CD14-positive monocyte (primary cell): Measurements from ENCODE around the gene DPPA2. TPM values are rescaled to one million over a fixed set of nuclear protein-coding genes. Genes with fewer than 3 reads are reported as not detected.

Experiments
- DNase-seq, 3 donors: peaks; one replicate each; pipeline ENCODE4 v3.0.0-alpha.2; 2011 to 2022
- H2AFZ ChIP-seq: 2 replicates; pipeline ENCODE4 v1.6.0; 2012; ENCODE audit warnings: mild to moderate bottlenecking, low read depth, low read length, inconsistent platforms; ENCODE audit not compliant: insufficient read depth, poor library complexity, severe bottlenecking
- H3K27ac ChIP-seq, 2 donors: 1 replicate in 1 of 2; 2 replicates in 1 of 2; pipeline ENCODE4 v1.5.1; 2012 to 2013; ENCODE audit warnings: low read length in 2 of 2, control low read depth in 1 of 2, inconsistent platforms in 1 of 2, low read depth in 1 of 2, mild to moderate bottlenecking in 1 of 2
- H3K27me3 ChIP-seq, 2 donors: one replicate each; pipeline versions ENCODE4 v1.6.0 to v1.6.1; 2011 to 2013; ENCODE audit warnings: low read length in 2 of 2; ENCODE audit not compliant: control insufficient read depth in 2 of 2, insufficient read depth in 2 of 2
- H3K36me3 ChIP-seq, 2 donors: replicated peaks in 1 of 2; 1 replicate in 1 of 2; 2 replicates in 1 of 2; pipeline versions ENCODE4 v1.5.1 to v1.6.1; 2012 to 2013; ENCODE audit warnings: low read length in 2 of 2, control low read depth in 1 of 2, inconsistent platforms in 1 of 2, mild to moderate bottlenecking in 1 of 2; ENCODE audit not compliant: insufficient read depth in 2 of 2, control insufficient read depth in 1 of 2
- H3K4me1 ChIP-seq, 2 donors: 1 replicate in 1 of 2; 2 replicates in 1 of 2; pipeline versions ENCODE4 v1.5.1 to v1.6.1; 2012 to 2013; ENCODE audit warnings: low read length in 2 of 2, control low read depth in 1 of 2, inconsistent platforms in 1 of 2, mild to moderate bottlenecking in 1 of 2, moderate library complexity in 1 of 2; ENCODE audit not compliant: insufficient read depth in 2 of 2, control insufficient read depth in 1 of 2
- H3K4me2 ChIP-seq: replicated peaks from 2 replicates; pipeline ENCODE3; 2012; ENCODE audit warnings: low read length, moderate library complexity, mild to moderate bottlenecking; ENCODE audit not compliant: poor library complexity, severe bottlenecking; ENCODE audit errors: extremely low read depth
- H3K4me3 ChIP-seq, 3 experiments: fragments of 200-600 bp in 1 of 3; sonication (generic) in 1 of 3; replicated peaks in 1 of 3; 1 replicate in 2 of 3; 2 replicates in 1 of 3; pipeline ENCODE4 v1.5.1; 2011 to 2013; ENCODE audit warnings: low read length in 3 of 3, mild to moderate bottlenecking in 3 of 3, control low read depth in 2 of 3, low read depth in 2 of 3, inconsistent platforms in 1 of 3, moderate library complexity in 1 of 3
- H3K79me2 ChIP-seq: 2 replicates; pipeline ENCODE4 v1.6.0; 2012; ENCODE audit warnings: mild to moderate bottlenecking, control low read depth, inconsistent platforms, low read length, moderate library complexity; ENCODE audit not compliant: insufficient read depth
- H3K9ac ChIP-seq: 2 replicates; pipeline ENCODE4 v1.6.0; 2017; ENCODE audit warnings: low read length, mild to moderate bottlenecking; ENCODE audit not compliant: insufficient read depth, poor library complexity, severe bottlenecking
- H3K9me3 ChIP-seq, 2 donors: replicated peaks in 1 of 2; 1 replicate in 1 of 2; 2 replicates in 1 of 2; pipeline versions ENCODE4 v1.5.1 to v1.6.1; 2012 to 2013; ENCODE audit warnings: low read length in 2 of 2, control low read depth in 1 of 2; ENCODE audit not compliant: control insufficient read depth in 1 of 2, insufficient read depth in 1 of 2
- H4K20me1 ChIP-seq: 2 replicates; pipeline ENCODE4 v1.6.0; 2012; ENCODE audit warnings: mild to moderate bottlenecking, low read length, control low read depth, moderate library complexity; ENCODE audit not compliant: insufficient read depth
- H3K27ac Mint-ChIP-seq, 7 donors: one replicate each; pipeline ENCODE4 v1.8.0; 2020; ENCODE audit warnings: mild to moderate bottlenecking in 7 of 7, mixed read lengths in 7 of 7, moderate library complexity in 6 of 7, inconsistent platforms in 2 of 7
- H3K27me3 Mint-ChIP-seq, 3 donors: one replicate each; pipeline ENCODE4 v1.8.0; 2021 to 2022; ENCODE audit warnings: low read depth in 3 of 3, mild to moderate bottlenecking in 3 of 3, mixed read lengths in 3 of 3, moderate library complexity in 3 of 3, inconsistent platforms in 1 of 3
- H3K36me3 Mint-ChIP-seq, 2 donors: one replicate each; pipeline ENCODE4 v1.8.0; 2020; ENCODE audit warnings: mixed read lengths in 2 of 2, inconsistent platforms in 1 of 2, mild to moderate bottlenecking in 1 of 2
- H3K4me1 Mint-ChIP-seq: one replicate; pipeline ENCODE4 v1.8.0; 2020; ENCODE audit warnings: mild to moderate bottlenecking, mixed read lengths
- H3K4me3 Mint-ChIP-seq, 2 donors: one replicate each; pipeline ENCODE4 v1.8.0; 2020; ENCODE audit warnings: mild to moderate bottlenecking in 2 of 2, mixed read lengths in 2 of 2, moderate library complexity in 1 of 2
- H3K9me3 Mint-ChIP-seq, 7 donors: one replicate each; pipeline ENCODE4 v1.8.0; 2020 to 2022; ENCODE audit warnings: mixed read lengths in 7 of 7, mild to moderate bottlenecking in 6 of 7, moderate library complexity in 6 of 7, inconsistent platforms in 2 of 7
- whole genome bisulfite sequencing: methylation state at CpG from one replicate; pipeline ENCODE4 v1.1.5; 2013; ENCODE audit warnings: missing lambda C conversion rate; ENCODE audit not compliant: insufficient coverage; 5-methylcytosine and 5-hydroxymethylcytosine counted together
- intact Hi-C, 2 donors: fragments of 100-400 bp; cut with micrococcal nuclease; formaldehyde crosslinking; loops; one replicate each; pipeline versions ENCODE4 v1.15.0 to v1.15.1; 2023
- polyA plus RNA-seq, 3 donors: library from polyadenylated mRNA; depleted of rRNA in 1 of 3; unstranded in 2 of 3; stranded (reverse) in 1 of 3; fragments of 300-500 nt in 2 of 3; fragments of >200 nt in 1 of 3; fragmentation: Illumina TruSeq in 2 of 3; gene quantifications; 1 replicate in 2 of 3; 2 replicates in 1 of 3; pipeline ENCODE4 v1.2.3, GENCODE V29; 2012 to 2021
- TF ChIP-seq, protein P1 (sequence below): fragments of 200-600 bp; IDR thresholded peaks from one replicate; pipeline ENCODE4 v1.8.0; 2022; ENCODE audit warnings: antibody characterized with exemption, mild to moderate bottlenecking

Gene DPPA2
- polyA plus RNA-seq, 3 donors: not detected

DNA sequence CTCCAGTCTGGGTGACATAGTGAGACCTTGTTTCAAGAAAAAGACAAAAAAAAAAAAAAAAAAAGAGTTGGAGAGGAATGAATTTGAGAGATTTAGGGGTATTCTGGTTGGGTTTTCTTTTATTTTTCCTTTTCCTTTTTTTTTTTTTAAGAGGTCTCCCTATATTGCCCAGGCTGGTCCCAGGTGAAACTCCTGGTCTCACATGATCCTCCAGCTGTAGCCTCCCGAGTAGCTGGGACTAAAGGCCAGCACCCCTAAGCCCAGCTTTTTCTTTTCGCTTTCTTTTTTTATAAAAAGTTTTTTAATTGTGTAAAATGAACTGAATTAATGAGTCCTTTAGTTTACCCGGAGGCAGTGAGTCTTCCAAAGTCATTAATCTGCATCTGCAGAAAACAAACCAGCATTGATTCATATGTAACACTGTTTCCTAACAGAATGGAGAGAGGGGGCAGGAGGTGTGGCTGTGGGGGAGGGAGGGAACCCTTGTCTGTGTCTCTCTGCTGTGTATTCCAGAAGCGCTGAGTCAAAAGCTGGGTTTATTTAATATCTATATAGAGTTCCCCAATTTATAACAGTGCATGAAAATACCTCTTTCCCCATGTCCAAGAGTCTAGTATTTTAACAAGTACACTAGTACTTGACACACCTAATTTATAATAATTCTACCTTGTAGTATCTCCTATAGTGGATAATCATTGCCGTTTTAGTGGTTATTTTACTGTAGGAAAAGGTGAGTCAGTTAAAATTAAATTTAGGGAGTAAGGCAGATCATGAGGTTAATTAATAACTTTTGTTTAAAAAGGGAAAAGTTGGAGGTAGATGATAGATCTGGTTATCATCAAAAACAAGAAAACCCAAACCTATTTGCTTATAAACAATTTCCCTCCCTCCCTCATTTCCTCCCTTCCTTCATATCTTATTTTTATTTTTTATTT lies 23.7 kb upstream of the DPPA2 start:
- Histone ChIP-seq H3K27ac (no peak overlapping the region), H4K20me1 (no peaks in the 10 kb centered on the region), H3K9me3 (peaks cover 0 to 4% of the 10 kb centered on the region in 2 donors), H3K27me3 (peaks cover 5 to 7% of the 10 kb centered on the region in 2 donors), H2AFZ (no peak overlapping the region), H3K4me3 (no peak overlapping the region), H3K9ac (no peak overlapping the region), H3K4me2 (no peak overlapping the region), H3K79me2 (no peaks in the 10 kb centered on the region), H3K4me1 (peaks cover 7 to 9% of the 10 kb centered on the region in 2 donors), H3K36me3 (no peaks in the 10 kb centered on the region)
- intact Hi-C loops: no loop called here
- Mint-ChIP-seq H3K4me1 (peaks cover 32% of the 10 kb centered on the region), H3K4me3 (no peak overlapping the region), H3K27ac (no peak overlapping the region), H3K9me3 (peaks cover 2 to 28% (median 8%) of the 10 kb centered on the region in 7 donors), H3K36me3 (no peaks in the 10 kb centered on the region), H3K27me3 (peaks cover 19 to 29% (median 22%) of the 10 kb centered on the region in 3 donors)
- no CpG with 5 or more reads among the region's 5 CpGs for WGBS
- DNase-seq: no peak
- TF ChIP-seq, protein P1, sequence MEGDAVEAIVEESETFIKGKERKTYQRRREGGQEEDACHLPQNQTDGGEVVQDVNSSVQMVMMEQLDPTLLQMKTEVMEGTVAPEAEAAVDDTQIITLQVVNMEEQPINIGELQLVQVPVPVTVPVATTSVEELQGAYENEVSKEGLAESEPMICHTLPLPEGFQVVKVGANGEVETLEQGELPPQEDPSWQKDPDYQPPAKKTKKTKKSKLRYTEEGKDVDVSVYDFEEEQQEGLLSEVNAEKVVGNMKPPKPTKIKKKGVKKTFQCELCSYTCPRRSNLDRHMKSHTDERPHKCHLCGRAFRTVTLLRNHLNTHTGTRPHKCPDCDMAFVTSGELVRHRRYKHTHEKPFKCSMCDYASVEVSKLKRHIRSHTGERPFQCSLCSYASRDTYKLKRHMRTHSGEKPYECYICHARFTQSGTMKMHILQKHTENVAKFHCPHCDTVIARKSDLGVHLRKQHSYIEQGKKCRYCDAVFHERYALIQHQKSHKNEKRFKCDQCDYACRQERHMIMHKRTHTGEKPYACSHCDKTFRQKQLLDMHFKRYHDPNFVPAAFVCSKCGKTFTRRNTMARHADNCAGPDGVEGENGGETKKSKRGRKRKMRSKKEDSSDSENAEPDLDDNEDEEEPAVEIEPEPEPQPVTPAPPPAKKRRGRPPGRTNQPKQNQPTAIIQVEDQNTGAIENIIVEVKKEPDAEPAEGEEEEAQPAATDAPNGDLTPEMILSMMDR: no peak

- Histone ChIP-seq H3K4me3 (no peak overlapping the region), H3K36me3 (no peaks in the 10 kb centered on the region), H3K9me3 (no peaks in the 10 kb centered on the region), H2AFZ (no peak overlapping the region), H3K79me2 (no peaks in the 10 kb centered on the region), H3K4me1 (peaks cover 7 to 9% of the 10 kb centered on the region in 2 donors), H3K27me3 (peaks cover 5 to 7% of the 10 kb centered on the region in 2 donors), H4K20me1 (no peaks in the 10 kb centered on the region), H3K27ac (no peak overlapping the region), H3K9ac (no peak overlapping the region), H3K4me2 (no peak overlapping the region)
- Mint-ChIP-seq H3K27me3 (peaks cover 20 to 29% (median 22%) of the 10 kb centered on the region in 3 donors), H3K4me3 (no peak overlapping the region), H3K9me3 (peaks cover 0 to 20% (median 8%) of the 10 kb centered on the region in 7 donors), H3K4me1 (peaks cover 32% of the 10 kb centered on the region), H3K27ac (no peak overlapping the region), H3K36me3 (no peaks in the 10 kb centered on the region)
- no peak for DNase-seq
- no CpG with 5 or more reads among the region's 3 CpGs for WGBS
- intact Hi-C loops: no loop called here
- TF ChIP-seq, protein P1: no peak
Measured at GRCh38 chr3:109339197-109339596, 22.9 kb upstream of the DPPA2 start.
